GM12874 (cell line): ENCODE data around the gene NUP85.

Source experiments
- CTCF ChIP-seq: IDR thresholded peaks from 2 replicates; pipeline ENCODE4 v1.5.1; 2011; ENCODE audit warnings: low read depth, mild to moderate bottlenecking, control low read depth, low read length, moderate library complexity; ENCODE audit not compliant: insufficient read depth

The NUP85 gene

GRCh38 chr17:75240394-75241142, 35.1 kb downstream of the NUP85 start:
- TF ChIP-seq CTCF = peak; percentile 88

GRCh38 chr17:75241143-75241430, 35.6 kb downstream of the NUP85 start:
- TF ChIP-seq CTCF = no peak

GRCh38 chr17:75241502-75241901, 36.0 kb downstream of the NUP85 start:
- TF ChIP-seq CTCF = no peak

GRCh38 chr17:75241996-75242460, 36.5 kb downstream of the NUP85 start:
- TF ChIP-seq CTCF = no peak

- TF ChIP-seq CTCF = no peak
These were observed 37.1 kb downstream of the NUP85 start for GRCh38 chr17:75242461-75243042.

GRCh38 chr17:75244133-75244866, 38.8 kb downstream of the NUP85 start:
- no peak for TF ChIP-seq CTCF

GRCh38 chr17:75245011-75245410, 39.5 kb downstream of the NUP85 start:
- no peak for TF ChIP-seq CTCF
